KMS-11 (cell line): Measurements from ENCODE around the gene USF1.
"Not testable (repeated sequence)": the region's sequence is repeated elsewhere in the genome, so short reads cannot be mapped to it uniquely, and the experiment has no call there.

ENCODE experiments used
- H2AFZ ChIP-seq: fragments of 200-600 bp; sonication (generic); 2 replicates; pipeline ENCODE4 v1.6.1; 2016; ENCODE audit warnings: antibody characterized with exemption, mixed run types, low read depth
- H3K27ac ChIP-seq: fragments of 200-600 bp; sonication (generic); 2 replicates; pipeline ENCODE4 v1.6.1; 2016; ENCODE audit warnings: mild to moderate bottlenecking, mixed run types
- H3K27me3 ChIP-seq: fragments of 200-600 bp; sonication (generic); 2 replicates; pipeline ENCODE4 v1.6.1; 2017; ENCODE audit warnings: mild to moderate bottlenecking, low read depth, mixed run types, moderate library complexity; ENCODE audit not compliant: insufficient read depth
- H3K36me3 ChIP-seq: fragments of 200-600 bp; sonication (generic); 2 replicates; pipeline ENCODE4 v1.6.1; 2017; ENCODE audit warnings: mild to moderate bottlenecking, mixed run types; ENCODE audit not compliant: insufficient read depth
- H3K4me1 ChIP-seq: fragments of 200-600 bp; sonication (generic); 2 replicates; pipeline ENCODE4 v1.6.1; 2016; ENCODE audit warnings: mild to moderate bottlenecking, low read depth, mixed run types; ENCODE audit not compliant: poor library complexity, severe bottlenecking
- H3K4me2 ChIP-seq: fragments of 200-600 bp; sonication (generic); 2 replicates; pipeline ENCODE4 v1.7.0; 2016; ENCODE audit warnings: mild to moderate bottlenecking, mixed run types
- H3K4me3 ChIP-seq: fragments of 200-600 bp; sonication (generic); IDR thresholded peaks from 2 replicates; pipeline ENCODE4 v1.6.1; 2017; ENCODE audit warnings: low read depth, low read length, mixed read lengths; ENCODE audit not compliant: insufficient read depth
- H3K79me2 ChIP-seq: fragments of 200-600 bp; sonication (generic); 2 replicates; pipeline ENCODE4 v1.6.1; 2016; ENCODE audit warnings: low read depth, mixed run types; ENCODE audit not compliant: insufficient read depth
- H3K9ac ChIP-seq: fragments of 200-600 bp; sonication (generic); 2 replicates; pipeline ENCODE4 v1.6.1; 2016; ENCODE audit warnings: mild to moderate bottlenecking, mixed run types
- H4K20me1 ChIP-seq: fragments of 200-600 bp; sonication (generic); 2 replicates; pipeline ENCODE4 v1.6.1; 2016; ENCODE audit warnings: mild to moderate bottlenecking, mixed run types; ENCODE audit not compliant: insufficient read depth
- CTCF ChIP-seq: fragments of 200-600 bp; sonication (generic); conservative IDR thresholded peaks from 2 replicates; pipeline ENCODE4 v1.6.1; 2017; ENCODE audit warnings: low read depth, mild to moderate bottlenecking, antibody characterized with exemption, low read length, moderate library complexity, mixed read lengths

USF1 gene

GRCh38 chr1:161068306-161069234, 22.8 kb upstream of the USF1 start:
- H3K27me3 ChIP-seq, result no peaks in the 10 kb centered on the region
- H3K4me2 ChIP-seq, result peak overlapping the region; percentile 96
- no peaks in the 10 kb centered on the region for H4K20me1 ChIP-seq
- H3K4me3 ChIP-seq, result peak overlapping the region; percentile 100
- H3K9ac ChIP-seq, result peak overlapping the region; percentile 93
- H3K36me3 ChIP-seq, result no peaks in the 10 kb centered on the region
- peak overlapping the region; percentile 78; the same call in 1 of the 2 replicates for H2AFZ ChIP-seq
- peaks cover 46% of the 10 kb centered on the region for H3K79me2 ChIP-seq
- peak overlapping the region; percentile 79 for H3K27ac ChIP-seq
- peaks cover 64% of the 10 kb centered on the region for H3K4me1 ChIP-seq
- no peak for TF ChIP-seq CTCF

DNA sequence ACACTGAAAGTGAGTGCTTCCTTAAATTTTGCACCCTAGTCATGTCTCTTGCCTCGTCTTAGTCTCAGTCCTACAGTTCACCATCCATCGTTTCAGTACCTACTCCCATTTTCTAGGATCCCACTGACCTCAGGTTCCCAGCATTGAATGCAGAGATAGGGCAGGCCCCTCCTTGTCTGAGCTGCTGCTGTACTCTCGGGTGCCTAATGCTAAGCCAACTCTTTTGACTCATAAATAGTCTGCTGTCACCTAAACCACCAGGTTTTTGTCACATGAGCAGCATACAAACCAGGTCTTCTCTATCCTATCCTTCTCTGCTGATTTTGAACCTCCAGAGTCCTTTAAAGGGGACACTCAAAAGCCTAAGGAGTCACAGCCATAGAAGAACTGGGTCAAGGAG, 20.9 kb upstream of the USF1 start:
- TF ChIP-seq CTCF, result no peak
- no peaks in the 10 kb centered on the region for H4K20me1 ChIP-seq
- no peaks in the 10 kb centered on the region for H3K36me3 ChIP-seq
- no peaks in the 10 kb centered on the region for H3K27me3 ChIP-seq
- no peak overlapping the region for H3K4me3 ChIP-seq
- no peak overlapping the region for H3K9ac ChIP-seq
- H3K79me2 ChIP-seq, result peaks cover 58% of the 10 kb centered on the region
- H3K27ac ChIP-seq, result no peak overlapping the region
- H3K4me1 ChIP-seq, result peaks cover 61% of the 10 kb centered on the region
- H3K4me2 ChIP-seq, result peak overlapping the region; percentile 96; the same call in 1 of the 2 replicates
- H2AFZ ChIP-seq, result no peak overlapping the region

DNA sequence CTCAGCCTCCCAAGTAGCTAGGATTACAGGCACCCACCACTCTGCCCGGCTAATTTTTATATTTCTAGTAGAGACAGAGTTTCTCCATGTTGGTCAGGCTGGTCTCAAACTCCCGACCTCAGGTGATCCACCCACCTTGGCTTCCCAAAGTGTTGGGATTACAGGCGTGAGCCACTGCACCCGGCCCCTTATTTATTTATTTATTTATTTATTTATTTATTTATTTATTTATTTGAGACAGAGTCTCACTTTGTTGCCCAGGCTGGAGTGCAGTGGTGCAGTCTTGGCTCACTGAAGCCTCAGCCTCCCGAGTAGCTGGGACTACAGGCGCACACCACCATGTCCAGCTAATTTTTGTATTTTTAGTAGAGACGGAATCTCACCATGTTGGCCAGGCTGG, 19.9 kb upstream of the USF1 start:
- not testable (repeated sequence) for H3K27me3 ChIP-seq, H3K27ac ChIP-seq, H3K9ac ChIP-seq, H2AFZ ChIP-seq, H3K4me3 ChIP-seq, H3K4me2 ChIP-seq, H3K36me3 ChIP-seq, H4K20me1 ChIP-seq
- H3K4me1 ChIP-seq, result peaks cover 62% of the 10 kb centered on the region
- peaks cover 68% of the 10 kb centered on the region for H3K79me2 ChIP-seq

DNA sequence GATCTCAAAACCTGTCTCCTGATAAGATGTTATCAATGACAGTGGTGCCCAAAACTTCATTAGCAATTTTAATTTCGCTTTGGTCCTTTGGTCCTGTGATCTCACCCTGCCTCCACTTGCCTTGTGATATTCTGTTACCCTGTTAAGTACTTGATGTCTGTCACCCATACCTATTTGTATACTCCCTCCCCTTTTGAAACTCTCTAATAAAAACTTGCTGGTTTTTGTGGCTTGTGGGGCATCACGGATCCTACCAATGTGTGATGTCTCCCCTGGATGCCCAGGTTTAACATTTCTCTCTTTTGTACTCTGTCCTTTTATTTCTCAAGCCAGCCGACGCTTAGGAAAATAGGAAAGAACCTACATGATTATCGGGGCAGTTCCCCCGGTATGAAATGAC, 18.2 kb upstream of the USF1 start:
- H3K9ac ChIP-seq, result not testable (repeated sequence)

GRCh38 chr1:161061419-161061818, 15.6 kb upstream of the USF1 start:
- peaks cover 2% of the 10 kb centered on the region; the same call in 1 of the 2 replicates for H3K36me3 ChIP-seq
- peaks cover 37% of the 10 kb centered on the region for H3K79me2 ChIP-seq
- H3K4me2 ChIP-seq, result no peak overlapping the region

More for the DNA sequence above, 18.2 kb upstream of the USF1 start:
- H3K4me3 ChIP-seq, H2AFZ ChIP-seq, H3K27me3 ChIP-seq, H3K27ac ChIP-seq, H3K36me3 ChIP-seq, H4K20me1 ChIP-seq: not testable (repeated sequence)
- peaks cover 62% of the 10 kb centered on the region for H3K79me2 ChIP-seq
- H3K4me1 ChIP-seq, result peaks cover 70% of the 10 kb centered on the region
- H3K4me2 ChIP-seq, result peak overlapping the region; percentile 26; the same call in 1 of the 2 replicates

More at GRCh38 chr1:161061419-161061818, 15.6 kb upstream of the USF1 start:
- H3K4me1 ChIP-seq, result peaks cover 48% of the 10 kb centered on the region
- H3K4me3 ChIP-seq, result no peak overlapping the region
- H3K9ac ChIP-seq, result no peak overlapping the region
- H4K20me1 ChIP-seq, result no peaks in the 10 kb centered on the region
- no peaks in the 10 kb centered on the region for H3K27me3 ChIP-seq
- H2AFZ ChIP-seq, result no peak overlapping the region
- no peak for TF ChIP-seq CTCF
- H3K27ac ChIP-seq, result no peak overlapping the region
